ENCODE data around the gene ALOX12B. TPM values are rescaled to one million over a fixed set of nuclear protein-coding genes. Genes with fewer than 3 reads are reported as not detected.

Gene ALOX12B
- total and polyA plus RNA-seq, 2 donors (not counting 3 experiments of a cell fraction or from before 2014, with no cell fraction given), result not detected

DNA sequence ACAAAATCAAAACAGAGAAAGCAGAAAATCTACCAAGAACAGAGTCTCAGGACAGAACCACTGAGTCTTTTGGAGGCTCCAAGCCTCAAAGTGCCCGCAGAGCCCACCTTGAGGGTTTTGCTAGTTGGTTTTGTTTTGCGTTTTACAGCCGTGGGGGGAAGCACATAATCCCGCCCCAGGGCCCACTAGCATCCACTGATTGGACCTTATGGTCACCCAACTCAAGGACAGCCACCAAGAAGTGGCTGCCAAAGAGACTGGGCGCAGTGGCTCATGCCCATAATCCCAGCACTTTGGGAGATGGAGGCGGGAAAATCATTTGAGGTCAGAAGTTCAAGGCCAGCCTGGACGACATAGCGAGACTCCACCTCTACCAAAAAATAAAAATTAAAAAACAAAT lies 38.8 kb downstream of the ALOX12B start:
- intact Hi-C loops (cut with micrococcal nuclease), result no loop called here
- H3K27ac ChIP-seq (ENCODE audit: insufficient read depth, low read depth, low read length), result no peak overlapping the region
- H3K4me2 ChIP-seq (ENCODE audit: insufficient read depth, low read length), result no peak overlapping the region
- no peaks in the 10 kb centered on the region for H3K36me3 ChIP-seq (ENCODE audit: control insufficient read depth in 2 of 2, extremely low read depth in 1 of 2, insufficient read depth in 2 of 2, low read length in 2 of 2)
- TF ChIP-seq POLR2A (IDR thresholded peaks at IDR 0.05; ENCODE audit: low read depth, low read length) (no peak), MYC (IDR thresholded peaks at IDR 0.05; ENCODE audit: low read depth, low read length) (no peak), FOS (IDR thresholded peaks at IDR 0.05; ENCODE audit: borderline replicate concordance, insufficient read depth, low read length) (no peak), GATA2 (IDR thresholded peaks at IDR 0.05; ENCODE audit: insufficient read depth, insufficient read length, low read depth, low read length) (no peak)
- TF ChIP-seq, protein P1, sequence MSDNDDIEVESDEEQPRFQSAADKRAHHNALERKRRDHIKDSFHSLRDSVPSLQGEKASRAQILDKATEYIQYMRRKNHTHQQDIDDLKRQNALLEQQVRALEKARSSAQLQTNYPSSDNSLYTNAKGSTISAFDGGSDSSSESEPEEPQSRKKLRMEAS (IDR thresholded peaks at IDR 0.05; ENCODE audit: insufficient read depth, insufficient read length), result no peak
- peaks cover 0 to 3% of the 10 kb centered on the region in 2 experiments for H3K27me3 ChIP-seq (ENCODE audit: control insufficient read depth in 2 of 2, insufficient read depth in 2 of 2, low read length in 2 of 2)
- dilution Hi-C loops (cut with MboI; ENCODE audit: extremely low pct_ligation_motif_present, low sequenced_read_pairs), result no loop called here
- no peaks in the 10 kb centered on the region for H3K9me1 ChIP-seq (replicated peaks; ENCODE audit: control insufficient read depth, extremely low read depth, insufficient read depth, low read length)
- FAIRE-seq, result no peak
- no peak for DNase-seq (ENCODE audit: low read depth, low spot score)
- H3K9me3 ChIP-seq (replicated peaks; ENCODE audit: control insufficient read depth, insufficient read depth, low read length), result no peaks in the 10 kb centered on the region
- POLR2A ChIA-PET, result no interaction called here
- no peak overlapping the region for H3K9ac ChIP-seq (replicated peaks; ENCODE audit: extremely low read depth, insufficient read depth, low read length)
- CTCF ChIA-PET, result interaction anchor here (1.3 kb wide), 1 partner anchor 12 kb away, joined by 3 read pairs; no protein-coding TSS in a partner anchor
- BruUV-seq (replicated peaks), result no TSS peak
- no peak overlapping the region for H3K4me3 ChIP-seq (replicated peaks in 1 of 3; ENCODE audit: insufficient read depth in 1 of 3, low read depth in 1 of 3, low read length in 3 of 3)
- H4K20me1 ChIP-seq (replicated peaks; ENCODE audit: control insufficient read depth, extremely low read depth, insufficient read depth, low read length), result no peaks in the 10 kb centered on the region
- H3K79me2 ChIP-seq (ENCODE audit: control insufficient read depth, insufficient read depth, low read length), result no peaks in the 10 kb centered on the region
- no peak overlapping the region for H2AFZ ChIP-seq (ENCODE audit: low read depth, low read length)
- no peaks in the 10 kb centered on the region for H3K4me1 ChIP-seq (ENCODE audit: control insufficient read depth, extremely low read depth, insufficient read depth, low read length)

DNA sequence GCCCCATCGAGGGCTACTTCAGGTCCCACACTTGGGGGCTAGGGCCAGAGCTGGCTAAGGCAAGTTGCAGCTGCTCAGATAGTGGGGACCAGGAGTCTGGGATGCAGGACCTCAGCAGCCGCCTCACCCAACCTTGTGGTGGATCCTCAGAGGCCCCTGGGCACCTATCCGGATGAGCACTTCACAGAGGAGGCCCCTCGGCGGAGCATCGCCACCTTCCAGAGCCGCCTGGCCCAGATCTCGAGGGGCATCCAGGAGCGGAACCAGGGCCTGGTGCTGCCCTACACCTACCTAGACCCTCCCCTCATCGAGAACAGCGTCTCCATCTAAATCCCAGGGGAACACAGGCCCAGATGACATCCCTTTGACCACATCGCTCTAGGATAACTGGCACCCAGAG lies 39.3 kb downstream of the ALOX12B start:
- H3K4me2 ChIP-seq (ENCODE audit: insufficient read depth, low read length), result no peak overlapping the region
- TF ChIP-seq POLR2AphosphoS5 (IDR thresholded peaks at IDR 0.05; ENCODE audit: insufficient read depth, low read depth, low read length) (no peak), EZH2 (IDR thresholded peaks at IDR 0.05; ENCODE audit: borderline replicate concordance, low read depth, low read length, severe bottlenecking) (no peak), POLR2A (IDR thresholded peaks at IDR 0.05; ENCODE audit: low read depth, low read length) (no peak), GATA2 (IDR thresholded peaks at IDR 0.05; ENCODE audit: insufficient read depth, insufficient read length, low read depth, low read length) (no peak), FOS (IDR thresholded peaks at IDR 0.05; ENCODE audit: borderline replicate concordance, insufficient read depth, low read length) (no peak), MYC (IDR thresholded peaks at IDR 0.05; ENCODE audit: low read depth, low read length) (no peak), JUN (IDR thresholded peaks at IDR 0.05; ENCODE audit: borderline replicate concordance, insufficient read depth, insufficient read length, low read depth) (no peak)
- TF ChIP-seq, protein P1 (IDR thresholded peaks at IDR 0.05; ENCODE audit: insufficient read depth, insufficient read length), result no peak
- TF ChIP-seq, protein P2, sequence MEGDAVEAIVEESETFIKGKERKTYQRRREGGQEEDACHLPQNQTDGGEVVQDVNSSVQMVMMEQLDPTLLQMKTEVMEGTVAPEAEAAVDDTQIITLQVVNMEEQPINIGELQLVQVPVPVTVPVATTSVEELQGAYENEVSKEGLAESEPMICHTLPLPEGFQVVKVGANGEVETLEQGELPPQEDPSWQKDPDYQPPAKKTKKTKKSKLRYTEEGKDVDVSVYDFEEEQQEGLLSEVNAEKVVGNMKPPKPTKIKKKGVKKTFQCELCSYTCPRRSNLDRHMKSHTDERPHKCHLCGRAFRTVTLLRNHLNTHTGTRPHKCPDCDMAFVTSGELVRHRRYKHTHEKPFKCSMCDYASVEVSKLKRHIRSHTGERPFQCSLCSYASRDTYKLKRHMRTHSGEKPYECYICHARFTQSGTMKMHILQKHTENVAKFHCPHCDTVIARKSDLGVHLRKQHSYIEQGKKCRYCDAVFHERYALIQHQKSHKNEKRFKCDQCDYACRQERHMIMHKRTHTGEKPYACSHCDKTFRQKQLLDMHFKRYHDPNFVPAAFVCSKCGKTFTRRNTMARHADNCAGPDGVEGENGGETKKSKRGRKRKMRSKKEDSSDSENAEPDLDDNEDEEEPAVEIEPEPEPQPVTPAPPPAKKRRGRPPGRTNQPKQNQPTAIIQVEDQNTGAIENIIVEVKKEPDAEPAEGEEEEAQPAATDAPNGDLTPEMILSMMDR (IDR thresholded peaks at IDR 0.05; ENCODE audit: extremely low read depth in 1 of 2, insufficient read depth in 1 of 2, low read depth in 1 of 2, low read length in 2 of 2), result no peak
- H2AFZ ChIP-seq (ENCODE audit: low read depth, low read length), result no peak overlapping the region
- ChIA-PET CTCF (interaction anchor here (1.0 to 1.6 kb wide), 2 partner anchors 12 to 58 kb away, joined by 5 to 6 read pairs; no protein-coding TSS in a partner anchor), POLR2A (no interaction called here)
- H3K4me3 ChIP-seq (replicated peaks in 1 of 3; ENCODE audit: insufficient read depth in 1 of 3, low read depth in 1 of 3, low read length in 3 of 3), result no peak overlapping the region
- no peak for DNase-seq (ENCODE audit: low read depth, low spot score)
- H3K9me1 ChIP-seq (replicated peaks; ENCODE audit: control insufficient read depth, extremely low read depth, insufficient read depth, low read length), result no peaks in the 10 kb centered on the region
- dilution Hi-C loops (cut with MboI; ENCODE audit: extremely low pct_ligation_motif_present, low sequenced_read_pairs), result no loop called here
- H3K27ac ChIP-seq (ENCODE audit: insufficient read depth, low read depth, low read length), result no peak overlapping the region
- H4K20me1 ChIP-seq (replicated peaks; ENCODE audit: control insufficient read depth, extremely low read depth, insufficient read depth, low read length), result no peaks in the 10 kb centered on the region
- no TSS peak for BruUV-seq (replicated peaks)
- FAIRE-seq, result no peak
- H3K9me3 ChIP-seq (replicated peaks; ENCODE audit: control insufficient read depth, insufficient read depth, low read length), result no peaks in the 10 kb centered on the region
- no peak overlapping the region for H3K9ac ChIP-seq (replicated peaks; ENCODE audit: extremely low read depth, insufficient read depth, low read length)
- no peaks in the 10 kb centered on the region for H3K36me3 ChIP-seq (ENCODE audit: control insufficient read depth in 2 of 2, extremely low read depth in 1 of 2, insufficient read depth in 2 of 2, low read length in 2 of 2)
- H3K79me2 ChIP-seq (ENCODE audit: control insufficient read depth, insufficient read depth, low read length), result no peaks in the 10 kb centered on the region
- H3K27me3 ChIP-seq (ENCODE audit: control insufficient read depth in 2 of 2, insufficient read depth in 2 of 2, low read length in 2 of 2), result peaks cover 0 to 3% of the 10 kb centered on the region in 2 experiments
- intact Hi-C loops (cut with micrococcal nuclease), result no loop called here
- no peaks in the 10 kb centered on the region for H3K4me1 ChIP-seq (ENCODE audit: control insufficient read depth, extremely low read depth, insufficient read depth, low read length)
